Ishikawa (cell line): Measurements from ENCODE around the gene PLXNA4.

ENCODE experiments used
- CEBPB ChIP-seq: IDR thresholded peaks from 2 replicates; pipeline ENCODE4 v1.6.1; 2012
- TAF1 ChIP-seq: IDR thresholded peaks from 2 replicates; pipeline ENCODE4 v1.6.1; 2012; ENCODE audit warnings: low read depth, mild to moderate bottlenecking
- YY1 ChIP-seq: IDR thresholded peaks from 2 replicates; pipeline ENCODE4 v1.6.1; 2012; ENCODE audit warnings: low read depth
- ZBTB7A ChIP-seq: IDR thresholded peaks from 2 replicates; pipeline ENCODE4 v1.6.1; 2012; ENCODE audit warnings: low read depth
- TF ChIP-seq, protein P1 (sequence below): IDR thresholded peaks from 2 replicates; pipeline ENCODE4 v1.6.1; 2012
- TF ChIP-seq, protein P2 (sequence below): IDR thresholded peaks from 2 replicates; pipeline ENCODE4 v1.6.1; 2012; ENCODE audit warnings: low read depth, mild to moderate bottlenecking

DNA sequence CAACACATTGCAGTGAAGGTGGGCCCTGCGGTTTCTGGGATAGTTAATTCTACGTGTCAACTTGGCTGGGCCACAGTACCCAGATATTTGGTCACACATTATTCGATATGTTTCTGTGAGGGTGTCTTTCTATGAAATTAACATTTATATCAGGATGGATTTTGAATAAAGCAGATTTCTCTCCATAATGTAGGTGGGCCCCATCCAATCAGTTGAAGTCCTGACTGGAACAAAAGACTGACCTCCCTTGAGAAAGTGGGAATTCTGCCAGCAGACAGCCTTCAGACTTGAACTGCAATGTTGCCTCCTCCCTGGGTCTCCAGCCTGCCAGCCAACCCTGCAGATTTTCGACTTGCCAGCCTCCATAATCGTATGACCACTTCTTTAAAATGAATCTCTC, 420.6 kb downstream of the PLXNA4 start:
- TF ChIP-seq, protein P1, sequence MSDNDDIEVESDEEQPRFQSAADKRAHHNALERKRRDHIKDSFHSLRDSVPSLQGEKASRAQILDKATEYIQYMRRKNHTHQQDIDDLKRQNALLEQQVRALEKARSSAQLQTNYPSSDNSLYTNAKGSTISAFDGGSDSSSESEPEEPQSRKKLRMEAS = no peak
- TF ChIP-seq CEBPB (no peak), TAF1 (no peak), YY1 (no peak), ZBTB7A (no peak)
- TF ChIP-seq, protein P2, sequence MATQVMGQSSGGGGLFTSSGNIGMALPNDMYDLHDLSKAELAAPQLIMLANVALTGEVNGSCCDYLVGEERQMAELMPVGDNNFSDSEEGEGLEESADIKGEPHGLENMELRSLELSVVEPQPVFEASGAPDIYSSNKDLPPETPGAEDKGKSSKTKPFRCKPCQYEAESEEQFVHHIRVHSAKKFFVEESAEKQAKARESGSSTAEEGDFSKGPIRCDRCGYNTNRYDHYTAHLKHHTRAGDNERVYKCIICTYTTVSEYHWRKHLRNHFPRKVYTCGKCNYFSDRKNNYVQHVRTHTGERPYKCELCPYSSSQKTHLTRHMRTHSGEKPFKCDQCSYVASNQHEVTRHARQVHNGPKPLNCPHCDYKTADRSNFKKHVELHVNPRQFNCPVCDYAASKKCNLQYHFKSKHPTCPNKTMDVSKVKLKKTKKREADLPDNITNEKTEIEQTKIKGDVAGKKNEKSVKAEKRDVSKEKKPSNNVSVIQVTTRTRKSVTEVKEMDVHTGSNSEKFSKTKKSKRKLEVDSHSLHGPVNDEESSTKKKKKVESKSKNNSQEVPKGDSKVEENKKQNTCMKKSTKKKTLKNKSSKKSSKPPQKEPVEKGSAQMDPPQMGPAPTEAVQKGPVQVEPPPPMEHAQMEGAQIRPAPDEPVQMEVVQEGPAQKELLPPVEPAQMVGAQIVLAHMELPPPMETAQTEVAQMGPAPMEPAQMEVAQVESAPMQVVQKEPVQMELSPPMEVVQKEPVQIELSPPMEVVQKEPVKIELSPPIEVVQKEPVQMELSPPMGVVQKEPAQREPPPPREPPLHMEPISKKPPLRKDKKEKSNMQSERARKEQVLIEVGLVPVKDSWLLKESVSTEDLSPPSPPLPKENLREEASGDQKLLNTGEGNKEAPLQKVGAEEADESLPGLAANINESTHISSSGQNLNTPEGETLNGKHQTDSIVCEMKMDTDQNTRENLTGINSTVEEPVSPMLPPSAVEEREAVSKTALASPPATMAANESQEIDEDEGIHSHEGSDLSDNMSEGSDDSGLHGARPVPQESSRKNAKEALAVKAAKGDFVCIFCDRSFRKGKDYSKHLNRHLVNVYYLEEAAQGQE = no peak
